Stimulated activated CD4-positive, alpha-beta T cell treated with anti-CD3 and anti-CD28 coated beads, Interleukin-4, amount 100 ng/mL, for 1 hour (primary cell): Measurements from ENCODE around the gene PFKP.

ENCODE experiments used
- DNase-seq: peaks from one replicate; pipeline ENCODE4 v3.0.0-alpha.2; 2020

PFKP gene

DNA sequence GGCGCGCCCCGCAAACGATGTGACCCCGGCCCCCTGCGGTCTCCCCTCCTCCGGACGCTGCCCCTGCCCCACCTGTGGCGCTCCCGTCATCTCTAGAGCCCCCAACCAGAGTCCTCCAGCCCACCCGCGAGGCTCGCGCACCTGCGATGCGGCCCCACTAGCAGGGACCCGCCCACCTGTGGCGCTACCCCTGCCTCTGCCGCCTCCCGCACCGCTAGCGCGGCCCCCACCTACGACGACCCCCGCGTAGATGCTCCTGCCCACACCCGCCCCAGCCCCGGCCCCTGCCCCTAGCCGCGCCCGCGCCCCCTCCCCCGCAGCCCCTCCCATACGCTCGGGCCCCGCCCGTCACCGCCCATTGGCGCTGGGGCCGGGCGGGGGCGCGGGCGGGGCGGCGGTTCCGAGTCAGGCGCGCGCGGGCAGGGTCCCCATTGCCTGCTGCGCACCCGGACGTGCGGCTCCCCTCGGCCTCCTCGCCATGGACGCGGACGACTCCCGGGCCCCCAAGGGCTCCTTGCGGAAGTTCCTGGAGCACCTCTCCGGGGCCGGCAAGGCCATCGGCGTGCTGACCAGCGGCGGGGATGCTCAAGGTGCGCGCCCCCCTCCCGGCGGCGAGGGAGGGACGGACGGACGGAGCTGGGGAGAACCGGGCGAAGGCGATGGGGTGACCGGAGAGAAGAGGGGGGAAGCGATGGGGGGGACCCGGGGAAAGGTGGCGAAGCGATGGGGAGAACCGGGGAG, at the start of gene PFKP:
Gene PFKP, plus strand, starts transcription at position 431 of the 741 bp plus-strand sequence. Its CDS starts 48 bp downstream, at position 479.
- peak; percentile 77 for DNase-seq

DNA sequence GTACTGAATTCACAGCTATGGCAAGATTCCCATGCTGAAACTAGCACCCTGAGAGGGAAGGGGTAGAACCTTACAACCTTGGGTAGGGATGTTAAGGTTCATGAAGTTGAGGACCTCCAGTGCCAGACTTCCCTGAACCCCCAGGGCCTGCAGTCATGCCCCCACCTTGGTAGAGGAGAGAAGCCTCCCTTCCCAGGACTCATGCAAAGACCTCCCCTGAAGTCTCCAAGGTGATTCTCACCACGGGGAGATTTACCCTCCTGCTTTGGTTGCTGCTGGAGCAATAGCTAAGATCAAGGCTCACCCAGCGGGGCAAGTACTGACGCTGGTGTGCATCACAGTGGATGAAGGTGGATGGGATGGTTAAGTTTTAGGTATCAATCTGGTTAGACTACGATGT, 49.1 kb upstream of the PFKP start:
- DNase-seq: no peak

DNA sequence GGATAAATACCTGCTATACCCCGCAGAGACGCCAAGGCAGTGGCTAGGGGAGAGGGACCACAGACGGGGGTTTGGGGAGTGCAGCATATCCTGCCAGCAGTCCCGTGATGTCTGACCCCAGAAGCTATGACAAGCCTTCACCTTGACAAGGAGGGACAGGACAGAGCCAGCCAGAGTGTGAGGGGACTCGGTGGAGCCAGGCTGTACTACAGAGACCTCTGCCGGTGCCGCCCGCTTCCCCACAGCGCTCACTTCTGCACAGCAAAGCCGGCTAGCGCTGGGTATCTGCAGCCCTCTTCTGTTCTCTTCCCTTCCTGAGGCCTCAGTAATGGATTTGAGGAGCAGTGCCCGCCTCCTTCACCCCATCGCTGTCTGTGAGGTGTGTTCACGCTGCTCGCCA, 47.0 kb upstream of the PFKP start:
- DNase-seq: no peak

DNA sequence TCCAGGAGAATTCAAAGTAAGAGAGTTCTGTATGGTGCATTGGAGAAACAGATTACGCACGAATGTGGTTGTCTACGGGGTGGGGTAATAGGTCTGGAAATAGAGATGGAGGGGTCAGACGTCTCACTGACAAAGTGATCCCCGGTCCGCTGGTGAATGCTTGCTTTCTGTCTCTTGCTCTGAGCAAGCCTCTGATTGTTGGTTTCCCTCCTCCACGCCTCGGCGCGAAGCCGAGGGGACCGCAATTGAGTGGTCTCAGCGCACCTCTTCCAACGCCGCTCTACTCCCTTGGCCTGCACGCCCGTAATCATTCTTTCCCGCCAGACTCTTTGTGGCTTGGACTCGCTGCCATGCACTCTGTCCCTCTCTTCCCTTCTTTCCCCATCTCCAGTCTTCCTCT, 46.5 kb upstream of the PFKP start:
- DNase-seq: no peak

DNA sequence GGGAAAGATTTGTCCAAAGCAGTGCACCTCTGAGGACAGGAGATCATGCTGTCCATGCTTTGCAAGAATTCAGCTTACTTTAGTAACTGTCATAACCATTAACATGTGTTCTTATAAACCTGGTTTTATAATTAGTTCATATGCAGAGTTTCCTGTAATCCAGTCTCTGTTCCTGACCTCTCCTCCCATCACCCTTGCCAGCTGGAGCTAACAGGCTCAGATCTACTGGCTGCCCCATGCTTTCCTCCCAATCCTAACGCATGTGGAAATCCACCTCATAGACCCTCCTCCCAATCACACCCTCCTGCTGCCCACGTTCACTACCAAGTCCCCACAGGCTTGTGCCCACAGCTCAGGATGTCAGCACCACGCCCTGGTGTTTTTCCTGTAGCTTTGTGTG, 45.3 kb upstream of the PFKP start:
- no peak for DNase-seq

DNA sequence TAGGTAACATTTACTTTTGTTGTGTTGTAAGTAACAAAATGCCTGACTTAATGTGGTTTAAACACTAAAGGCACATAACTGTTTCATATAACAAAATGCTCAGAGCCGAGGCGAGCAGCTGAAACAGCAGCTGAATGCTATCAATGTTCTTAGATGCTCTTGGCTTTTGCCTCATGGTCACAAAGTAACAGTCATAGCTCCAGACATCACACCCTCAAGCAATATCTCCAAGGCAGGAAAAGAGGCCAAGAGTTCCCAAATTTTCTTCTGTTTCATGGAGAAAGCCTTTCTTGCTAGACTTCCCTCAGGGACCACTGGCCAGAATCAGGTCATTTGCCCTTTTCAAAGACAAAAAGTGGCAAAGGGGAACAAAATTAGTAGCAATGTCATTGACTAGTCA, 43.5 kb upstream of the PFKP start:
- no peak for DNase-seq

DNA sequence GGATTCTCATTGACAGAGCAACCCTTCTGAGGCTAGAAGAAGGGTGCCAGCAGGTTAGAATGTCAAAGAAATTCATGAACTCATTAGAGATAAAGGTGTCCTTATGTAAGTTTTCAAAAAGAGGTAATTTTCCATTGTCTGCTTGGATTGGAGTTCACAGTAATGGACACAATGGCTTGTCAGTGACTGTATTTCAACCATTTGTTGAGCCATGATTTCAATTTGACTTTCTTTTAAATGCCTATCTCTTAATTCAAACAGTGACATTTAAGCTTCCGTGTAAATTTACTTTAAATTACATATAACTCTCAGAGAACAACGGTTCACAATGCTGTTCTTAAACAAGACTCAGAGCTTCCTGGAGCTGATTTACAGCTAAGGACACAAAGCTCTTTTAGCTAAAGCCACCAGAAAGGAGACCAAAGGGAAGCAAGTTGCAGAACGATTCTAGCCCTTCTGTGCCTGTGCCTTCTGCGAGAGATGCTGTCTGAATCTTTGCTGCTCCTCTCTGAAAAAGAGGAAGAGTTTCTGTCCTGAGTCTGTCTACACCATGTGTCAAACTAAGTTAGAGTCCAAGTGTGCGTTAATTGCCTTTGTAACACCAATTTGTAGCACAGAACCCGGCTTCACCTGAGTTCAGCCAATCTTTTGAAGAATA, 42.2 kb upstream of the PFKP start:
- no peak for DNase-seq

DNA sequence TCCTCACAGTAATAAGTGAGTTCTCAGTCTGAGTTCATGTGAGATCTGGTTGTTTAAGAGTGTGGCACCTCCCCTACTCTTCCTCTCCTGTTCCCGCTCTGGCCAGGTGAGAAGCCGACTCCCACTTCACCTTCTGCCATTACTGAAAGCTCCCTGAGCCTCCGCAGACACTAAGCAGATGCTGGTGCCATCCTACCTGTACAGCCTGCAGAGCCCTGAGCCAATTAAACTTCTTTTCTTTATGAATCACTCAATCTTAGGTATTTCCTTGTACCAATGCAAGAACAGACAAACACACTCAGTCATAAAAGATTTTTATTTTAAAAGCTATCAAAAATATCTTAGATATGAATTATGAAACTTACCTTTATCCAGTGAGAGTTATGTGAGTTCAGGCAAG, 39.5 kb upstream of the PFKP start:
- no peak for DNase-seq

DNA sequence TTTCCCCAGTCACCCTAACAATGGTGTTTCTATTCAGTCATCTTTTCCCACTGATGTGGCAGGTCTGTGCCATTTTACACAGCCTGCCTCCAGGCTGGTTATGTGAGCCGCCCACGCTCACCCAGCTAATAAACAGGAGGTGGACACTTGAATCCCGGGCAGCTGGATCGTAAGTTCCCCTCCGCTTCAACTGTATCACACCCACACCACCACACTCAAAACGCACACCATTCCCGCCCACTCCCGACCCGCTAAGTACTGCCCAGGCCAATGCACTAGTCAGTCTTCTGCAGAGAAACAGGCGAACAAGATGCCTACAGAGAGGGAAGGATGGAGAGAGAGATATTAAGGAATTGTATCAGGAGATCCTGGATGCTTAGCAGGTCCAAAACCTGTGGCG, 38.9 kb upstream of the PFKP start:
- no peak for DNase-seq

DNA sequence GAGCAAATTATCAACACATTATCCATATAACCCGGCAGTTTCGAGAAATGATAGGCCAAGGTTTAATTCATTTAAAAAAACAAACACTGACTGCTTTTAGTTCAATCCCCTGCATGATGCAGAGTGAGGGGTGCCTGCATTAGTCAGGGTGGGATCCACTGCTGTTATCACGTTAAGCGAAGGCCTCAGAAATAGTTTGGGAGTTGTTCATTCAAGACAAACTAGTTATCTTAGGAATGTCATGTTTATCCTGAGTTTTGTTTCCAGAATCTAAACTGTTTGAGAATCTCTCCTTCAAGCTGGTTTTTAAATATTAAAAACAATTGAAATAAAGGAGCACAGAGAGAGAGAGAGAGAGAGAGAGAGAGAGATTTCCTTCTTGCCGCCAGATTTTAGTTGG, 36.6 kb upstream of the PFKP start:
- DNase-seq: no peak

DNA sequence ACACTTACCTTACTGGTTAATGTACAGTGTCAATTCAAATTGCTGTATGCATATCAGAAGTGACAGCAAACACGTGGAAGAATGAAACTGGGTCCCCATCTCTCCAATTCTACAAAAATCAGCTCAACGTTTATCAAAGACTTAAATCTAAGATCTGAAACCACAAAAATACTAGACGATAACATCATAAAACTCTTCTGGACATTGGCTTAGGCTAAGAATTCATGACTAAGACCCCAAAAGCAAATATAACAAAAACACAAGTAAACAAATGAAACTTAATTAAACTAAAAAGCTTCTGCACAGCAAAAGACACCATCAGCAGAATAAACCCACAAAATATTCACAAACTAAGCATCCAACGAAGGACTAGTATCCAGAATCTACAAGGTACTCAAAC, 35.9 kb upstream of the PFKP start:
- DNase-seq: no peak

DNA sequence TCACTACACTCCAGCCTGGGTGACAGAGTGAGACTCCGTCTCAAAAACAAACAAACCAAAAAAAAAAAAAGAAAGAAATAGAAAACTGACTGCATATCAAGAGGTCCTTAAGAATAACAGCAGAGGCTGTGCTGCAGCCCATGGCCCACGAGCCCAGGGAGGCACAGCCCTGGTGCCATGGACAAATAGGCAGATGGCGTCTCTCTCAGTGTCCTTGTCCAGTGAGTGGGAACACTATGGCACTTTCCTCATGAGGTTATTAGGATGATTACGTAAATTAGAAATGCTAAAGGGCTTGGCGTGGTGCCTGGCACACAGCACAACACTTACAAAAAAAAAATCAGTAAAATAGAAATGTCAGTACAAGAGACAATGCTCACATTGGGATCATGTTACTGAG, 33.4 kb upstream of the PFKP start:
- DNase-seq: no peak

DNA sequence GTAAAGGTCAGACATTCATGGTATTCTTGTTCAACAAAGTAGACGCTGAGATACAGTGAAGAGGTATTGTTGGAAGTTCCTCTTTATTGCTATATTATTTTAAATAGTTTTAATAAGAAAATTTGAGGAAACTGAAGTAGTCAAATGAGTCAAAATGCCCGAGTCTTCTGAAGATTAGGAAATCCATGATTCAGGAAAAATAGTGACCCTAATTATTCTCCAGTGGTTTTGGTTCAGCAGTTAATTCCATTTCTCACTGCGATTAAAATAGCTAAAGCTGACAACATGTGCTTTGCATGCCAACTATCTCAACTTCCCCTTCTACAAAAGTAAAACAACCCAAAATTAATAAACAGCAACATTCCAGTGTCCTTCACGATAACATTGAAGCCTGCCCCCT, 32.7 kb upstream of the PFKP start:
- no peak for DNase-seq

DNA sequence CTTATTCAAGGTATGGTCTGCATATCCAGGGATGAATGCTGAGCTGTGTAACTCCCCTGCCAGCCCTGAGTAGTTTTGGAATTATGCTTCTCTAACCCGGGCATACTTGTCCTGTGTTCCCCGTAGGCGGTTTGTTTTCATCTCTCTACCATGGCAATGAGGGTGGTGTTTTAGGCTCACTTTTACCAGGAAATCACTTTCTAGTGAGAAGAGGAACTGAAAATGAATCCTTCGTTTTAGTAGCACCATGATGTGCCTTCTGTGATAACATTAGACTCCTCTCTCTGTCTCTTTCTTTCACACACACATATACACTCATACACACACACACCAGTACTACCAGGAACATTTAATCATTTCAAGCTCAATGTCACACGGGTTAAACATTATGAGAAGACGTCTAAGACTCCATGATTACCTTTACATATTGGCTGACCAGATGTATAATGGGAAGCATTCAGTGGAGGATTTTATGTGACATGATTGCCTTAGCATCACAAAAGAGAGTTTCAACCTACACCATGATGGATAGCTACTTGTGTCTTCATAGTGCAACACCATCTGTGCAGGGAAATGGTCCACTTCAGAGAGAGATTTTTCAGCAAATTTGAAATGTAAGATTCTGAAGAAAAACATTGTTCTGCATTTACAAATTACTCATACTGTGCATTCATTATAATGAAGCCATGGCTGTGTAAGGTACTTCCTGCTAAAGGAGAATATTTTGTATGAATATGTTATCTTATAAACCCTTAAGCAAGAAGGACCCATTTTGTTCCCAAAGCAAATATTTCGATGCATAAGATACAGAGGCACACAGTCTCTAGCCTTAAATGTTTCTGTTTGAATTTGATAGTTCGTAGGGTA, 31.0 kb upstream of the PFKP start:
- DNase-seq: no peak

DNA sequence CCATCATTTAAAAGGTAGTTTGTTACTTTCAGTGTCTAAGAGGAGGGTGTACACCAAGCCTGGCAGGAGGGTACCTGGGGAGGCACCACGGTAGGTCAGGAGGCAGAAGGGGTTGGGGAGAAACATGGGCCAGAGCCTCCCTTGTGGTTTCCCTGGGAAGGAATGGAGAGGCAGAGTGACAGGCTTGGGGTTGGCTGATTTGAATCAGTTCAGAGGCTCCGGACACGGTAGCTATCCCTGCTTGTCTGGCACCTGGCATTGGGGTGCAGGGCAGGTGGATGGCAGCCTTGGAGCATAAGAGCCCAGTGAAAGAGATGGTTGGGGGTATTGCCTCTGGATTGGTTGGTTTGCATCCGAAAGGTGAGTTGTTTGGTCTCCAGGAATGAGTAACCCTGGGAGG, 30.2 kb upstream of the PFKP start:
- no peak for DNase-seq

DNA sequence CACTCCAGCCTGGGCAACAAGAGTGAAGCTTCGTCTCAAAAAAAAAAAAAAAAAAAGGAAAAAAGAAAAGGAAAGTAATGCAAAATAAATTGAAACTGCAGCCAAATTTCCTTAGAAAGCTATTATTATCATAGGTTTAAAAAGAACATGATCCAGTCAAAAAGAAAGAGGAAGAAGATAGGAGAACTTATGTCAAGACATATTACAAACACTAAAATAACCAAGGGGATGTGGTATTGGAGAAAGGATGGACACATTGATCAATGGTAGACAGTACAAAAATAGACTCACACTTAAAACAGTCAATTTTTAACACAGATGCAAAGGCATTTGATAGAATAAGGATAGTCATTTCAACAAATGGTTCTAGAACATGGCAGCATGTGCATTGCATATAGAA, 27.3 kb upstream of the PFKP start:
- no peak for DNase-seq

DNA sequence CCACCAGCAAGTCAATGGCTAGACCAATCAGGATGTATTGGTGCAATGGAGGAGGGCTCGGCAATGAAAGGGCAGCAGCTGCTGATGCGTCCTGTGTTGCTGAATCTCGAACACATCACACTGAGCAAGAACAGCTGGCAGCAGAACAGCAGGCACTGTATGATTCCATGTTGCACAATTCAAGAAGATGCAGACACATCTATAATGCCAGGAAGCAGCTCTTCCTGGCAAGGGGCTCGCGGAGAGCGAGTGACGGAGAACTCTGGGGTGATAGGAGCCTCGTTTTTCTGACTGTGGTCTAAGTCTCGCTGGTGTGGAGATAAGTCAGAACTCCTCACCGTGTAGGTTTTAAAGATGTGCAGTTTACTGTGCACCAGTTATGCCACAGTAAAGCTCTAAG, 24.8 kb upstream of the PFKP start:
- no peak for DNase-seq

DNA sequence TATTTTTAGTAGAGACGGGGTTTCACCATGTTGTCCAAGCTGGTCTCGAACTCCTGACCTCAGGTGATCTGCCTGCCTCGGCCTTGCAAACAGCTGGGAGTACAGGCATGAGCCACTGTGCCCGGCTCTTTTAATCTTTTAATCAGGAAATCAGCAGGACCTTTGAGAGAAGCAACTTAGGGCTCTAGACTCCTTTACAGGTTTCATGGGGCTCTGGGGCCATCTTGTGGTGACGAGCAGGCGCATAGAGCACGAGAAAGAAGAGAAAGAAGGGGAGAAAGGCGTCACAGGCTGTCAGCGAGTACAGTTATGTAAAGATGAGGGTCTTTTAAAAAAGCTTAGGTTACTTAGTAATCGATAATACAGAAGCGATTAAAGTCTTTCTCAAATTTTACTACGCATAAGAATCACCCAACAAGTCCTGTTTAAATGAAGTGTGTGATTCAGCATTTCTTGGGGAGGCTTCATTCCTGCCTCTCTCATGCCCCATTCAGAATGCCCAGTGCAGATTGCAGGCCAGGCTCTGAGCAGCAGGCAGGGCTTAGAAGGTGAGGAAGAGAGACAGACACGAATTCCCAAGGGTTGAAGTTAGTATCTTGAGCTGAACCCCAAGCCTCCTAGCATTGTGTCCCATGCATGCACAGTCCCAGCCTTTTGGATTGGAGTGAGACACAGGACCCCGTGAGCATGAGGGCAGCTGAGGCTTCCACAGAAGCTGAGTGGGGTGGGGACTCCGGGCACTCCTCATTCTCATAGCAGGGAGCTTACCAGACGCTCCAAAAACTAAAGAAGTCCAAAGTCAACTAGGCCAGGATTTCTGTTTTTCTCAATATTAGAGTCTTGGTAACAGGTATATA, 23.6 kb upstream of the PFKP start:
- peak; percentile 50 for DNase-seq

DNA sequence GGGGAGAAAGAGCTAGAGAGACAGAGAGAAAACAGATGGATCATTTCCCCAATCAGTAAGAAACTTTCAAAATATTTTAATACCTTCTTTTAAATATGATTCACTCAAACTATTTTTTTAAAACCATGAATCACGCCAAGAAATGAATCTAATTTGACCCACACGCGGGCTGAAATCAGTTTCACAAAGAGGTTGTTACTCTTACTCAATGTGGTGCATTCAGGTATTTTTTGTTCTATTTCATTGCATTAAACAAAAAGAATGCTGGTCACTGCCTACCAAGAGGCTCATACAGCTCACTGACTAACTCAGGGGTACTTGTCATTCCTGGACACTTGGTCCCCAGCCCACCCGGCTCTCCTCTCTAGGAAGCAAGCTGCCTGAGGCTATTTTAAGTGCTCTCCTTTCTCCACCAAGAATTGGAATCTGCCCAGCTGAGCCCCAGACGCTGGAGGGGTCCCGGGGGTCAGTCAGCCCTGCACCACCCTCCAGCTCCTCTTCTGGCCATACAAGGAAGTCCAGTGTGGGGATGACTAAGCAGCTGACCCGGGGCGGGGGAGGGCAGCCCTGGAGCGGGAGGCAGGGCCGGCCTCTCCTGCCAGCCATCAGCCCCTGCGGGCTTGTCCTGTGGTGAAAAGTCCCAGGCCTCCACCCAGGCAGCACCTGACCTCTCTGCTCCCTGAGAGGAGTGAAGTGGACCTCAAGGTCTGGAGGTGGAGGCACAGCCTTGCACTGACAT, 21.7 kb upstream of the PFKP start:
- no peak for DNase-seq

DNA sequence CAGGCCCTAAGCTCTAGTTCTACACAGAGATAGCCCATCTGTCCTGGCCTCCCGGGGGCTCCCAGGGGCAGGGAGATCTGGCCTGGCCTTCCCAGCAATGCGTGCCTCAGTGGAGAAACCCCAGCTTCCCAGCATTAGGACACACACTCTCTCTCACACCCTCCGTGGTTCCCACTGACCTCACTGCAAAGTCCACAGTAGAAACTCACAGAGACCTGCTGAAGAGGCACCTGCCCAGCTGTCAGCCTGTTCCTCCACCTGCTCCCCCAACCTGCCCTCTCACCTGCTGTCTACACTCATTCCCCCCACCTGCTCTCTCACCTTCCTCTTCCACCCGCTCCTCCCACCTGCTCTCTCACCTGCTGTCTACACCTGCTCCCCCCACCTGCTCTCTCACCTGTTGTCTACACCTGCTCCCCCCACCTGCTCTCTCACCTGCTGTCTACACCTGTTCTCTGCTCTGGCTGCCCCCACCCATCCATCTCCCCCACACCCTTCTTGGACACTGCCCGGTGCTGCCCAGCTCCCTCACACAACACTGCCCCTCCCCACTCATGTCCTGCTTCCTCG, 21.1 kb upstream of the PFKP start:
- DNase-seq: no peak

DNA sequence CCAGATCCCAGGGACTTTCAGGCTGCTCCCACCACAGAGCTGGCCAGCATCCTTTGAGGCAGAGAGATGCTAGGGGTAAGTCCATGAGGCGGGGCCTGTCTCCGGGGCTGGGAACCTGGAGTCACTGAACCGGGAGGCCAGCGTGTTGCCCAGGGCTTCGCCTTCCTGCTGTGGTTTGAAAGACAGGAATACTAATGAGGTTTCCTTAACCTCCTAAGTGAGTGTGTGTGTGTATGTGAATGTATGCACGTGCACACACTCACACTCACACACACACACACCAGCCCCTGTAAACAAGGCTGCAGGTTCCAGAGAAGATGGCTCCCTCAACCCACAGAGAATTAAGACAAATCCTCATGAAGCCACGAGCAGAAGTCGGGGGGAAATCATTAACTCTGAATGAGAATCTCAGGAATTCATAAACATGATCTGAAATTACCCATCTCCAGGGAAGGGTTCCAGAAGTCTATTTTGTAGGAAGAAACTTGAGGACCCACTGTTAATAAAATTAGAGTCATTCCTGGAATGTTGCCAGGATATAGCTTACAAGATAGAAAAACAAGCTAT, 20.3 kb upstream of the PFKP start:
- no peak for DNase-seq

DNA sequence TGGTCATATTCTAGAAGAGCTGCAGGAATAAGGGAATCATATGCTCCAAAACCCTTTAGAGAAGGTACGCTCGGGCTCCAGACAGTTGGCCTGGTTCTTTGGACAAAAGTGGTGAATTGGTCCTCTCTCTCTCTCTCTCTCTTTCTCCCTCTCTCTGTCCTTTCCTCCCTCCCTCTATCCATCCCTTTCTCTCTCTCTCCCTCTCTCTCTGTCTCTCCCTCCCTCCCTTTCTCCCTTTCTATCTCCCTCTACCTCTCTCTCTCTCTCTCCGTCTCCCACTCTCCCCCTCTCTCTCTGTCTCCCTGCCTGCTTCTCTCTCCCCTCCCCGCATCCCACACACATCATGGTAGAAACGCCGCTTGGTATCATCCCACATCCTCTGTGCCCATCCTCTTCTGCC, 19.8 kb upstream of the PFKP start:
- no peak for DNase-seq
